ENCODE data around the gene COMTD1. TPM values are rescaled to one million over a fixed set of nuclear protein-coding genes. Genes with fewer than 3 reads are reported as not detected.

COMTD1 gene
- total RNA-seq, 4 donors from 2014 or later = 6.7 to 29.0 (median 21.7) TPM

DNA sequence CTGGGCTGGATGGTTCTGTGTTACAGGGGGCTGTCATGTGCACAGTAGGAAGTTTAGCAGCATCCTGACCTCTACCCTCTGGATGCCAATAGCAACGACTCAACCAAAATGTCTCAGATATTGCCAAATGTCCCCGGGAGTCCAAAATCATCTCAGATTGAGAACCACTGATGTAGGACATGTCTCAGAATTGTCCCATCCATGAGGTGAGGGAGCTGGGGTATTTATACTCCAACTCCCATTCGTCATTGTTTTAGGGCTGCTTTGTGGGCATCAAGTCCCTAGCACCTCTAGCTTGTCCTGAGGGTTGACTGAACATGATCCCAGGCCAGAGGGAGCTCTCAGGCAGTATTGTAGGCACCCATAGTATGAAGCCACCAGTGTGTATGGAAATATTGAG, 25.2 kb upstream of the COMTD1 start:
- TF ChIP-seq, protein P1, sequence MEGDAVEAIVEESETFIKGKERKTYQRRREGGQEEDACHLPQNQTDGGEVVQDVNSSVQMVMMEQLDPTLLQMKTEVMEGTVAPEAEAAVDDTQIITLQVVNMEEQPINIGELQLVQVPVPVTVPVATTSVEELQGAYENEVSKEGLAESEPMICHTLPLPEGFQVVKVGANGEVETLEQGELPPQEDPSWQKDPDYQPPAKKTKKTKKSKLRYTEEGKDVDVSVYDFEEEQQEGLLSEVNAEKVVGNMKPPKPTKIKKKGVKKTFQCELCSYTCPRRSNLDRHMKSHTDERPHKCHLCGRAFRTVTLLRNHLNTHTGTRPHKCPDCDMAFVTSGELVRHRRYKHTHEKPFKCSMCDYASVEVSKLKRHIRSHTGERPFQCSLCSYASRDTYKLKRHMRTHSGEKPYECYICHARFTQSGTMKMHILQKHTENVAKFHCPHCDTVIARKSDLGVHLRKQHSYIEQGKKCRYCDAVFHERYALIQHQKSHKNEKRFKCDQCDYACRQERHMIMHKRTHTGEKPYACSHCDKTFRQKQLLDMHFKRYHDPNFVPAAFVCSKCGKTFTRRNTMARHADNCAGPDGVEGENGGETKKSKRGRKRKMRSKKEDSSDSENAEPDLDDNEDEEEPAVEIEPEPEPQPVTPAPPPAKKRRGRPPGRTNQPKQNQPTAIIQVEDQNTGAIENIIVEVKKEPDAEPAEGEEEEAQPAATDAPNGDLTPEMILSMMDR (IDR thresholded peaks at IDR 0.05; ENCODE audit: low read depth) = no peak

DNA sequence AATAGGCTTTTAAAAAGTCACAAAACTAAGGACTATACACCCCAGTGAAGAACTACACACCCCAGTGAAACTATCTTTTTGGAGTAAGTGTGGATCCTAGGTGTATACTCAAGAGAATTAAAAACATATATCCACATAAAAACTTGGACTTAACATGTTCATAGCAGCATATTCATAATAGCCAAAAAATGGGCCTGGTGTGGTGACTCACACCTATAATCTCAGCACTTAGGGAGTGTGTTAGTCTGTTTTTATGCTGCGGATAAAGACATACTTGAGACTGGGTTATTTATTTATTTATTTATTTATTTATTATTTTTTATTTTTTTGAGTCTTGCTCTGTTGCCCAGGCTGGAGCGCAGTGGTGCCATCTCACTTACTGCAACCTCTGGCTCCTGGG, 19.0 kb upstream of the COMTD1 start:
- TF ChIP-seq, protein P1 (IDR thresholded peaks at IDR 0.05; ENCODE audit: low read depth) = no peak

DNA sequence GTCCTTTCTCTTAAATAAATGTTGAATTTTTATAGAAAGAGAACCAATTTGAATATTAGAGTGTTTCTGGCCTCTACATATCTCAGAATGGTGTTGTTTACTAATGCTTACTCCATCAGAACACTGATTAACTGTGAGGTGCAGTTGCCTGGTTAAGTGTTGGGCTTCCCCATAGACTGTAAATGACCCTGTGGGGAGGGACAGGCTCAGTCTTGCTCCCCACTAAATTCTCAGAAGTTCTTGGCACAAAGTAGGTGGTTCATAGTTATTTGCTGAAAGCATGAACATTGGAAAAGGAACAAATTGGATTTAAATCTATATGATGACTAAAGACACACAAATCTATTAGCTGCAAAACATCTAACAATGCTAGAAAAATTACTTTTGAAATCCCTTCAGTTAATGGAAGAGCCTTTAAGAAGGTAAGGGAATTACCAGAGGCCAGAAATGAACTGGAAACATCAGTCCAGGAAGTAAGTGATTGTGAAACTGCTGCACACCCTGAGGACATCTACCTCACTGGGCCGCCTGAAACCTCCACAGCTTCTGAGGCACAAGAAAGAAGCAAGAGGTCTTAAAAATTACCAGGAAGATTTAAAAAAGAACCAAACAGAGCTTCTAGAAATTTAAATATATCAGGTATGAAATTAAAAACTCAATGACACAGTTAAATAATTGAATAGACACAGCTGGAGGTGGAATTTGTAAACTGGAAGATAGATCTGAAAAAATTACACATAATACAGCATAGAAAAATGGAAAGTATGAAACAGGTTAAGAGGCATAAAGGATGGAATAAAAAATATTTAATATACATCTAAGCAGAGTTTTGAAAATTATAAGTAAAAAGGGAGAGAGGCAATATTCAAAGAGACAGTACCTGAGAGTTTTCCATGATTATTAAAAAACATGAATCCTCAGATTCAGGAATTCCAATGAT, 17.8 kb upstream of the COMTD1 start:
- TF ChIP-seq, protein P1 (IDR thresholded peaks at IDR 0.05; ENCODE audit: low read depth) = no peak

DNA sequence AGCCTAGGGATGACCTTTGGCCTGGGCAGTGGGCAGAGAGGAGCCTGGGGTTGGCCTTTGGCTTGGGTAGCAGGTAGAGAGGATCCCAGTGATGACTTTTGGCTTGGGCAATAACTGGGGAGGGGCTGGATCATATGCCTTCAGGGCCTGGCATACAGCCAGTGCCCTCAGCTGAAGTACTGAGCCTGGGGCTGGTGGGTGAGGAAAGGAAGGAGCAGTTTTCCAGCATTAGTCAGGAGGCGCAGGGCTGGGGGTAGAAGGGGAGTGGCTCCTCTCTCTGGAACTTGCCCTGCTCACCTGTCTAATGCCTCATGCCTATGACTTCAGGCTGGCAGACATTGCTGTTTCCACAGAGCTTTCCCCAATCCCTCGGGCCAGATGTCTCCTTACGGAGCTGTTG, 15.2 kb upstream of the COMTD1 start:
- TF ChIP-seq, protein P1 (IDR thresholded peaks at IDR 0.05; ENCODE audit: low read depth) = no peak

DNA sequence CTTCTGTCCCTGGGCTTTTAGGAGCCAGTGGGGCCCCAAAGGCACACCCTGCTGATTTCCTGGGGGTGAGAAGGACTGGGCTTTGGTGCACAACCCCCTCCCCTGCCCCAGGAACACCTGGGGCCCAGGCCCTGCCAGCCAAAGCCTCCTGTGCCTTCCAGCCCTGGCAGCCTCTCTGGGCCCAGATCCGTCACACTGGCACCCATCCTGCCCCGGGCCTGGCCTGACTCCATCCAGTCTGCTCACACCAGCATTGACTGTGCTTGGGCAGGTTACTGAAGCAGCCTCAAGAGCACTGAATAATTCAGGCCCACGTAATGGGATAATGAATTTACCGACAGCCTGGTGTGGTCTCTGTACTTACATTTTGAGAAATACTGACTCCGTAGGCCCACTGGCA, 12.0 kb upstream of the COMTD1 start:
- TF ChIP-seq, protein P1 (IDR thresholded peaks at IDR 0.05; ENCODE audit: low read depth) = no peak

DNA sequence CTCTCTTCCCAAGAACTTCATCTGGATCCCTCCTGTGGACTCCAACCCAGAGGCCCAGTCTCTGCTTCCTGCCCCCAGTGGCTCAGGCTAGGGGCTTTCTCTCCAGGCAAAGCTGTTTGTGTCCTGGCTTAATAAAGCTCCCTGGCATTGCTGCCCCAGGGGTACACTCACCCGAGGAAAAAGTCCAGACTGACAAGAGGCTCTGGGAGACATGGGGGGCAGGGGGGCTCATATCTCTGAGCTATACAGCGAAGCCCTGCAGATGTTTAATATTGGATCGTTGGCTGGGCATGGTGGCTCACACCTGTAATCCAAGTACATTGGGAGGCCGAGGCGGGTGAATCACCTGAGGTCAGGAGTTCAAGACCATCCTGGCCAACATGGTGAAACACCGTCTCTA, 10.7 kb upstream of the COMTD1 start:
- TF ChIP-seq, protein P1 (IDR thresholded peaks at IDR 0.05; ENCODE audit: low read depth) = no peak

DNA sequence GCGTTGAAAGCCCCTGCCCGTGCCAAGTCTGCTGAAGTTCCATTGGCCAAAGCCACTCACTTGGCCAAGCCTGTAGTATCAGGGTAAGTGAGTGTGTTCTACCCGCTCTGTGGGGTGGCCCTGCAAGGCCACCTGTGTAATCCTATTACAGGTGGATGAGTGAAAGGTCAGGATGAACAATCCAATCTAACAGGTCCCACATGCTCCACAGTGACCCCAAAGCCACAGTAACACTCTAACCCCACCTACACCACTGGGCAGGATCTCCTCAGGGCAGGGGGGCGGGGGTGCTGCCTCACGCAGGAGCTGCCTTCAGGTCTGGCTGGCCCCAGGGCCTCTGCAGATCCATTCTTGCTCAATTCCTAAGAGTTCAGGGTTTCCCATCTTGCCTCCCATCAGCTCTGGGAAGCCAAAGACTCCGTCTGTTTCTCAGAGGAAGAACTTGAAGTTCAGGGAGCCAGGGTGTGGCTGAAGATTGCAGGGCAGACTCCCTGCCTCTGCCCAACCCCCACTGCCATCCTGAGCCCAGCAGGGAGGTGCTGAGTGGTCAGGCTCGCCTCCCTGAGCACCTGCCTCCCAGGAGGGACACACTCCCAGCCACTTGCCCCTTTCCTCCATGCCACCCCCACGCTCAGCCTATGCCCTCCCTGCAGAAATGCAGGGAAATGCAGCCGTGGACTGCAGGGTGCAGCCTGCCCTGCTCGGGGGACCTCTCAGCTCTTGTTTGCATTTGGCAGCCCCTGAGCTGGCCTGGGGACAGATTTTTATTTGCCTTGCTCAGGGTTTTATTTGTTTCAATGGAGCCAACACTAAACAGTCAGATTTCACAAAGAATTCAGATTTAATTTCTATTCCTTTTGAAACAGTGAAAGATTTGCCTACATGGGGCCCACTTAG, 9.8 kb upstream of the COMTD1 start:
- TF ChIP-seq, protein P1 (IDR thresholded peaks at IDR 0.05; ENCODE audit: low read depth) = no peak
